Measurements from ENCODE around the gene HNRNPUL2.
"Not testable (repeated sequence)": the region's sequence is repeated elsewhere in the genome, so short reads cannot be mapped to it uniquely, and the experiment has no call there.

Gene HNRNPUL2

GRCh38 chr11:62702246-62702645, 25.0 kb downstream of the HNRNPUL2 start:
- no peak for DNase-seq

GRCh38 chr11:62694455-62695167, 32.6 kb downstream of the HNRNPUL2 start:
- peak; percentile 66 for DNase-seq

GRCh38 chr11:62693624-62694023, 33.6 kb downstream of the HNRNPUL2 start:
- not testable (repeated sequence) for DNase-seq

GRCh38 chr11:62689421-62690183, 37.7 kb downstream of the HNRNPUL2 start, which contains the start of gene LRRN4CL:
TSS of gene LRRN4CL (minus strand) at chr11:62689530. CDS start at chr11:62688508, 1,022 bp downstream.
- no peak for DNase-seq

GRCh38 chr11:62688491-62688890, 38.8 kb downstream of the HNRNPUL2 start:
- no peak for DNase-seq

GRCh38 chr11:62687508-62688396, 39.5 kb downstream of the HNRNPUL2 start:
- DNase-seq, result no peak

- no peak for DNase-seq
Measured at GRCh38 chr11:62682518-62682917, 44.7 kb downstream of the HNRNPUL2 start.

- no peak for DNase-seq
Measured at GRCh38 chr11:62680825-62681240, 46.4 kb downstream of the HNRNPUL2 start.

- DNase-seq, result peak; percentile 79
Measured at GRCh38 chr11:62678770-62679696, 48.2 kb downstream of the HNRNPUL2 start, which contains the start of gene UBXN1. TSS of gene UBXN1 (minus strand) at chr11:62679073. CDS start at chr11:62678923, 150 bp downstream.

GRCh38 chr11:62678433-62678769, 48.9 kb downstream of the HNRNPUL2 start:
- DNase-seq, result no peak

GRCh38 chr11:62677714-62678113, 49.5 kb downstream of the HNRNPUL2 start:
- DNase-seq, result no peak

- DNase-seq, result no peak
Measured at GRCh38 chr11:62677156-62677555, 50.1 kb downstream of the HNRNPUL2 start.

GRCh38 chr11:62676698-62677097, 50.6 kb downstream of the HNRNPUL2 start:
- no peak for DNase-seq

GRCh38 chr11:62675415-62675814, 51.8 kb downstream of the HNRNPUL2 start:
- DNase-seq, result not testable (repeated sequence)

GRCh38 chr11:62673196-62673525, 54.1 kb downstream of the HNRNPUL2 start:
- DNase-seq, result no peak

- peak; percentile 74 for DNase-seq
Measured at GRCh38 chr11:62671608-62672389, 55.5 kb downstream of the HNRNPUL2 start, which contains the start of the genes LBHD1 and UQCC3. TSS of gene LBHD1 (minus strand) at chr11:62672267. CDS start at chr11:62670031, 2,236 bp downstream. TSS of gene UQCC3 (plus strand) at chr11:62671673. CDS start at chr11:62671746, 73 bp downstream.

GRCh38 chr11:62671236-62671607, 56.0 kb downstream of the HNRNPUL2 start:
- DNase-seq, result no peak

GRCh38 chr11:62669420-62670161, 57.7 kb downstream of the HNRNPUL2 start:
- no peak for DNase-seq

GRCh38 chr11:62667460-62667859, 59.8 kb downstream of the HNRNPUL2 start:
- no peak for DNase-seq

GRCh38 chr11:62666259-62666926, 60.9 kb downstream of the HNRNPUL2 start:
- no peak for DNase-seq
